Stomach (tissue), 9 donors: ENCODE measurements around the gene FOXL1. TPM values are rescaled to one million over a fixed set of nuclear protein-coding genes. Genes with fewer than 3 reads are reported as not detected.

Experiments used
- DNase-seq, 2 donors: peaks; one replicate each; pipeline versions ENCODE4 v3.0.0 to v3.0.0-alpha.2; 2013 to 2019
- H3K27ac ChIP-seq, 5 donors: fragments of 200-600 bp in 4 of 5; sonication (generic) in 4 of 5; one replicate each; pipeline ENCODE4 v1.5.1; 2013 to 2019; ENCODE audit warnings: mild to moderate bottlenecking in 1 of 5, moderate library complexity in 1 of 5
- H3K27me3 ChIP-seq, 3 donors: fragments of 200-600 bp; sonication (generic); one replicate each; pipeline ENCODE4 v1.5.1; 2017 to 2019; ENCODE audit warnings: mixed run types in 1 of 3
- H3K36me3 ChIP-seq, 4 donors: fragments of 200-600 bp; sonication (generic); 1 replicate in 3 of 4; 2 replicates in 1 of 4; pipeline ENCODE4 v1.5.1; 2016 to 2019
- H3K4me1 ChIP-seq, 4 donors: fragments of 200-600 bp; sonication (generic); one replicate each; pipeline ENCODE4 v1.5.1; 2016 to 2019
- H3K4me3 ChIP-seq, 4 donors: fragments of 200-600 bp; sonication (generic) in 3 of 4; one replicate each; pipeline ENCODE4 v1.5.1; 2016 to 2019; ENCODE audit warnings: mild to moderate bottlenecking in 1 of 4
- H3K9me3 ChIP-seq, 4 donors: fragments of 200-600 bp; sonication (generic); one replicate each; pipeline ENCODE4 v1.5.1; 2016 to 2019
- CTCF ChIP-seq, 7 experiments: fragments of 450-650 bp in 4 of 7; fragments of 200-600 bp in 3 of 7; sonication (generic) in 3 of 7; IDR thresholded peaks; one replicate each; pipeline ENCODE4 v1.5.1; 2016 to 2019; ENCODE audit warnings: antibody characterized with exemption in 7 of 7, control low read depth in 2 of 7, mild to moderate bottlenecking in 1 of 7
- EP300 ChIP-seq: sonication (generic); formaldehyde crosslinking; IDR thresholded peaks from one replicate; pipeline ENCODE4 v1.6.1; 2017; ENCODE audit warnings: antibody characterized with exemption
- POLR2A ChIP-seq, 4 donors: fragments of 450-650 bp; IDR thresholded peaks; one replicate each; pipeline ENCODE4 v1.6.1; 2016; ENCODE audit warnings: antibody characterized with exemption in 4 of 4, control low read depth in 2 of 4, mild to moderate bottlenecking in 1 of 4, moderate library complexity in 1 of 4
- POLR2AphosphoS5 ChIP-seq, 3 donors: sonication (generic); formaldehyde crosslinking; IDR thresholded peaks; one replicate each; pipeline ENCODE4 v1.6.1; 2016; ENCODE audit warnings: antibody characterized with exemption in 3 of 3
- WGBS, 5 donors: extraction: QIAGEN DNeasy Blood & Tissue Kit in 3 of 5; methylation state at CpG; one replicate each; pipeline versions ENCODE4 v1.1.5 to v1.1.7; 2013 to 2018; 5-methylcytosine and 5-hydroxymethylcytosine counted together
- intact Hi-C: fragments of 100-400 bp; cut with DNase I; formaldehyde crosslinking; loops from one replicate; pipeline ENCODE4 v1.15.1; 2023; ENCODE audit warnings: low total_unique reads
- polyA plus RNA-seq, 3 donors: library from polyadenylated mRNA; stranded (reverse); fragments of 200-250 nt; gene quantifications; one replicate each; pipeline ENCODE4 v1.2.3, GENCODE V29; 2013
- total RNA-seq, 5 donors: library from RNA; depleted of rRNA; stranded (reverse); fragments of >200 nt; gene quantifications; one replicate each; pipeline versions ENCODE4 v1.1.0 to v1.2.3, GENCODE V29; 2014 to 2016
- donor health status: healthy with polysubstance abuse.
- donor health status: Bipolar disorder and iron deficiency.
- donor health status: healthy.

FOXL1 gene
- total and polyA plus RNA-seq, 8 donors, result 0.60 to 12.7 (median 5.2) TPM; not detected in 2

GRCh38 chr16:86609661-86610060, 31.3 kb downstream of the FOXL1 start:
- WGBS, 5 donors, result 69 to 81% (median 75%) methylated on average over 10 of the region's 10 CpGs
- H3K27me3 ChIP-seq, result peaks cover 0 to 67% (median 12%) of the 10 kb centered on the region in 3 donors
- H3K4me1 ChIP-seq, result peaks cover 0 to 9% (median 0%) of the 10 kb centered on the region in 4 donors
- H3K9me3 ChIP-seq, result no peaks in the 10 kb centered on the region
- TF ChIP-seq POLR2AphosphoS5 (IDR thresholded peaks at IDR 0.05) (no peak), CTCF (IDR thresholded peaks at IDR 0.05) (no peak), POLR2A (IDR thresholded peaks at IDR 0.05) (no peak)
- H3K27ac ChIP-seq, result no peak overlapping the region
- DNase-seq, result no peak
- no peaks in the 10 kb centered on the region for H3K36me3 ChIP-seq
- intact Hi-C loops, result no loop called here
- H3K4me3 ChIP-seq, result no peak overlapping the region

- TF ChIP-seq POLR2AphosphoS5 (IDR thresholded peaks at IDR 0.05) (no peak), EP300 (no peak), CTCF (IDR thresholded peaks at IDR 0.05) (no peak), POLR2A (IDR thresholded peaks at IDR 0.05) (no peak)
- Histone ChIP-seq H3K4me3 (no peak overlapping the region), H3K9me3 (no peaks in the 10 kb centered on the region), H3K4me1 (peaks cover 0 to 9% (median 0%) of the 10 kb centered on the region in 4 donors), H3K36me3 (no peaks in the 10 kb centered on the region), H3K27me3 (peaks cover 0 to 57% (median 12%) of the 10 kb centered on the region in 3 donors), H3K27ac (peak overlapping the region in 1 of 5 donors; percentile 8)
- WGBS, 5 donors, result 61 to 73% (median 72%) methylated on average over 15 to 18 of the region's 18 CpGs
- intact Hi-C loops, result no loop called here
- no peak for DNase-seq
These were observed 32.6 kb downstream of the FOXL1 start for GRCh38 chr16:86610779-86611524.

- peaks cover 0 to 55% (median 12%) of the 10 kb centered on the region in 3 donors for H3K27me3 ChIP-seq
- peak overlapping the region in 1 of 5 donors; percentile 8 for H3K27ac ChIP-seq
- no peaks in the 10 kb centered on the region for H3K9me3 ChIP-seq
- peaks cover 0 to 9% (median 0%) of the 10 kb centered on the region in 4 donors for H3K4me1 ChIP-seq
- TF ChIP-seq CTCF (IDR thresholded peaks at IDR 0.05) (no peak), POLR2AphosphoS5 (IDR thresholded peaks at IDR 0.05) (no peak), EP300 (no peak), POLR2A (IDR thresholded peaks at IDR 0.05) (no peak)
- DNase-seq, result peak in 1 of 2 donors; percentile 74
- no peak overlapping the region for H3K4me3 ChIP-seq
- 49 to 65% (median 60%) methylated on average over 7 of the region's 7 CpGs for WGBS, 5 donors
- intact Hi-C loops, result no loop called here
- H3K36me3 ChIP-seq, result no peaks in the 10 kb centered on the region
These were observed 33.1 kb downstream of the FOXL1 start for GRCh38 chr16:86611525-86611855.

- H3K4me3 ChIP-seq, result no peak overlapping the region
- intact Hi-C loops, result no loop called here
- peaks cover 0 to 51% (median 12%) of the 10 kb centered on the region in 3 donors for H3K27me3 ChIP-seq
- WGBS, 5 donors, result 60 to 81% (median 72%) methylated on average over 3 of the region's 3 CpGs
- no peaks in the 10 kb centered on the region for H3K36me3 ChIP-seq
- no peak for DNase-seq
- H3K9me3 ChIP-seq, result no peaks in the 10 kb centered on the region
- TF ChIP-seq POLR2AphosphoS5 (IDR thresholded peaks at IDR 0.05) (no peak), POLR2A (IDR thresholded peaks at IDR 0.05) (no peak), EP300 (no peak), CTCF (IDR thresholded peaks at IDR 0.05) (no peak)
- H3K27ac ChIP-seq, result no peak overlapping the region
- peaks cover 0 to 9% (median 0%) of the 10 kb centered on the region in 4 donors for H3K4me1 ChIP-seq
These were observed 33.6 kb downstream of the FOXL1 start for GRCh38 chr16:86611941-86612340.
